Smooth muscle cell (in vitro differentiated cells): ENCODE results near the gene RUBCN. TPM values are rescaled to one million over a fixed set of nuclear protein-coding genes. Genes with fewer than 3 reads are reported as not detected.

ENCODE experiments used
- DNase-seq: peaks from one replicate; lab custom pipeline; 2025; ENCODE audit not compliant: unreplicated experiment; lab: John Stamatoyannopoulos, UW
- H2AFZ ChIP-seq: fragments of 200-600 bp; sonication (generic); 2 replicates; pipeline ENCODE4 v1.6.0; 2016; ENCODE audit warnings: antibody characterized with exemption, low read depth, mild to moderate bottlenecking
- H3F3A ChIP-seq: fragments of 200-600 bp; sonication (generic); 2 replicates; pipeline ENCODE4 v1.6.0; 2017; ENCODE audit warnings: antibody characterized with exemption, low read depth
- H3K27ac ChIP-seq: fragments of 200-600 bp; sonication (generic); 2 replicates; pipeline ENCODE4 v1.5.1; 2016; ENCODE audit warnings: low read depth, mild to moderate bottlenecking
- H3K27me3 ChIP-seq: fragments of 200-600 bp; sonication (generic); 2 replicates; pipeline ENCODE4 v1.6.1; 2016; ENCODE audit warnings: low read depth, mild to moderate bottlenecking
- H3K36me3 ChIP-seq: fragments of 200-600 bp; sonication (generic); 2 replicates; pipeline ENCODE4 v1.5.1; 2016; ENCODE audit warnings: low read depth
- H3K4me1 ChIP-seq: fragments of 200-600 bp; sonication (generic); 2 replicates; pipeline ENCODE4 v1.5.1; 2016; ENCODE audit warnings: low read depth
- H3K4me2 ChIP-seq: fragments of 200-600 bp; sonication (generic); 2 replicates; pipeline ENCODE4 v1.6.0; 2016; ENCODE audit warnings: mild to moderate bottlenecking
- H3K4me3 ChIP-seq: fragments of 200-600 bp; sonication (generic); 2 replicates; pipeline ENCODE4 v1.5.1; 2016; ENCODE audit warnings: mild to moderate bottlenecking
- H3K79me2 ChIP-seq: fragments of 200-600 bp; sonication (generic); 2 replicates; pipeline ENCODE4 v1.6.0; 2016; ENCODE audit warnings: low read depth, mild to moderate bottlenecking
- H3K9ac ChIP-seq: fragments of 200-600 bp; sonication (generic); 2 replicates; pipeline ENCODE4 v1.6.0; 2016; ENCODE audit warnings: low read depth
- H3K9me3 ChIP-seq: fragments of 200-600 bp; sonication (generic); replicated peaks from 2 replicates; pipeline ENCODE4 v1.5.1; 2016; ENCODE audit warnings: low read depth
- H4K20me1 ChIP-seq: fragments of 200-600 bp; sonication (generic); 2 replicates; pipeline ENCODE4 v1.6.0; 2016; ENCODE audit warnings: low read depth
- WGBS: methylation state at CpG from one replicate; pipeline ENCODE4 v1.1.7; 2016; ENCODE audit warnings: low lambda C conversion rate; 5-methylcytosine and 5-hydroxymethylcytosine counted together
- polyA plus RNA-seq: library from polyadenylated mRNA; unstranded; fragments of >200 nt; fragmentation: Nextera tagmentation; extraction: Ambion mirVana; gene quantifications from 2 replicates; pipeline ENCODE4 v1.2.1, GENCODE V29; 2016
- total RNA-seq: library from RNA; depleted of rRNA; stranded (reverse); fragments of >200 nt; gene quantifications from 2 replicates; pipeline ENCODE4 v1.2.3, GENCODE V29; 2014
- TF ChIP-seq, protein P1 (sequence below): fragments of 200-600 bp; sonication (generic); IDR thresholded peaks from 2 replicates; pipeline ENCODE4 v1.5.1; 2017; ENCODE audit warnings: borderline replicate concordance, mild to moderate bottlenecking, antibody characterized with exemption; ENCODE audit not compliant: insufficient read depth, poor library complexity, severe bottlenecking

Gene RUBCN
- total and polyA plus RNA-seq, 2 experiments from 2014 or later, result 7.5 to 8.3 TPM

GRCh38 chr3:197687570-197687969 lies 49.1 kb downstream of the RUBCN start:
- Histone ChIP-seq H3K36me3 (no peaks in the 10 kb centered on the region), H2AFZ (no peak overlapping the region), H4K20me1 (no peaks in the 10 kb centered on the region), H3K4me3 (no peak overlapping the region), H3K27me3 (no peaks in the 10 kb centered on the region), H3K4me1 (no peaks in the 10 kb centered on the region), H3K27ac (no peak overlapping the region), H3K9me3 (no peaks in the 10 kb centered on the region), H3F3A (no peaks in the 10 kb centered on the region), H3K9ac (no peak overlapping the region), H3K4me2 (no peak overlapping the region), H3K79me2 (no peaks in the 10 kb centered on the region)
- TF ChIP-seq, protein P1, sequence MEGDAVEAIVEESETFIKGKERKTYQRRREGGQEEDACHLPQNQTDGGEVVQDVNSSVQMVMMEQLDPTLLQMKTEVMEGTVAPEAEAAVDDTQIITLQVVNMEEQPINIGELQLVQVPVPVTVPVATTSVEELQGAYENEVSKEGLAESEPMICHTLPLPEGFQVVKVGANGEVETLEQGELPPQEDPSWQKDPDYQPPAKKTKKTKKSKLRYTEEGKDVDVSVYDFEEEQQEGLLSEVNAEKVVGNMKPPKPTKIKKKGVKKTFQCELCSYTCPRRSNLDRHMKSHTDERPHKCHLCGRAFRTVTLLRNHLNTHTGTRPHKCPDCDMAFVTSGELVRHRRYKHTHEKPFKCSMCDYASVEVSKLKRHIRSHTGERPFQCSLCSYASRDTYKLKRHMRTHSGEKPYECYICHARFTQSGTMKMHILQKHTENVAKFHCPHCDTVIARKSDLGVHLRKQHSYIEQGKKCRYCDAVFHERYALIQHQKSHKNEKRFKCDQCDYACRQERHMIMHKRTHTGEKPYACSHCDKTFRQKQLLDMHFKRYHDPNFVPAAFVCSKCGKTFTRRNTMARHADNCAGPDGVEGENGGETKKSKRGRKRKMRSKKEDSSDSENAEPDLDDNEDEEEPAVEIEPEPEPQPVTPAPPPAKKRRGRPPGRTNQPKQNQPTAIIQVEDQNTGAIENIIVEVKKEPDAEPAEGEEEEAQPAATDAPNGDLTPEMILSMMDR, result no peak
- DNase-seq, result no peak
- 94% methylated on average over 6 of the region's 6 CpGs for WGBS

- no peaks in the 10 kb centered on the region for H3F3A ChIP-seq
- TF ChIP-seq, protein P1, result no peak
- 90% methylated on average over 4 of the region's 4 CpGs for WGBS
Observed at GRCh38 chr3:197686899-197687298, 49.8 kb downstream of the RUBCN start.

DNA sequence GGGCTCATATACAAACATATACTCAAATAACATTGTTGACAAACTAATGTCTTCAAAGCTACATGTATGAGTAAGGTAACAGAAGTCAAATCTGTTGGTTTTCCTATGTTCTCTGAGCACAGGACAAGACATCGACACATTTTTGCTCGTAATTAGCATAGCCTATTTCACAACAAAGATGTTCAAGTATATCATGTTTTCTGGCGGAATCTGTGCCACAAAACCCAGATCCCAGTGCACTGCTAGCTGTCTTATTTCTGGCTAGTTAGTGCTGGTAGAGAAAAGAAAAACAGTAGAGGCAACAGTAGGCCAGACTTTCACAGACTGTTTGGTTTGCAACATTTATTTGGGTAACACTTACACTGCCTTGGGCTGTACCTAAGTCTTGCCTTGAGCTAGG lies 51.2 kb downstream of the RUBCN start:
- Histone ChIP-seq H3K27me3 (no peaks in the 10 kb centered on the region), H3K36me3 (no peaks in the 10 kb centered on the region), H3K79me2 (no peaks in the 10 kb centered on the region), H3K4me1 (no peaks in the 10 kb centered on the region), H3K4me3 (no peak overlapping the region), H4K20me1 (no peaks in the 10 kb centered on the region), H3F3A (no peaks in the 10 kb centered on the region), H3K9ac (no peak overlapping the region), H3K4me2 (no peak overlapping the region), H2AFZ (no peak overlapping the region), H3K27ac (no peak overlapping the region), H3K9me3 (no peaks in the 10 kb centered on the region)
- WGBS, result 96% methylated on average over 3 of the region's 3 CpGs
- no peak for DNase-seq
- TF ChIP-seq, protein P1, result no peak

More at GRCh38 chr3:197686899-197687298, 49.8 kb downstream of the RUBCN start:
- Histone ChIP-seq H3K9ac (no peak overlapping the region), H3K36me3 (no peaks in the 10 kb centered on the region), H3K27ac (no peak overlapping the region), H3K4me3 (no peak overlapping the region), H3K27me3 (no peaks in the 10 kb centered on the region), H3K9me3 (no peaks in the 10 kb centered on the region), H3K4me2 (no peak overlapping the region), H2AFZ (no peak overlapping the region), H3K79me2 (no peaks in the 10 kb centered on the region), H4K20me1 (no peaks in the 10 kb centered on the region), H3K4me1 (no peaks in the 10 kb centered on the region)
- DNase-seq, result no peak

GRCh38 chr3:197683191-197683590 lies 53.5 kb downstream of the RUBCN start:
- Histone ChIP-seq H3K27ac (no peak overlapping the region), H3K4me3 (no peak overlapping the region), H4K20me1 (no peaks in the 10 kb centered on the region), H3K9ac (no peak overlapping the region), H3K36me3 (no peaks in the 10 kb centered on the region), H3K79me2 (no peaks in the 10 kb centered on the region), H2AFZ (no peak overlapping the region), H3K9me3 (no peaks in the 10 kb centered on the region), H3K4me1 (no peaks in the 10 kb centered on the region), H3F3A (no peaks in the 10 kb centered on the region), H3K4me2 (no peak overlapping the region), H3K27me3 (no peaks in the 10 kb centered on the region)
- DNase-seq, result no peak
- WGBS, result 96% methylated on average over 13 of the region's 13 CpGs
- TF ChIP-seq, protein P1, result no peak
